Endodermal cell (in vitro differentiated cells): Measurements from ENCODE around the gene TUBGCP2. TPM values are rescaled to one million over a fixed set of nuclear protein-coding genes. Genes with fewer than 3 reads are reported as not detected.

Experiments
- DNase-seq: peaks from one replicate; pipeline ENCODE4 v3.0.0-alpha.2; 2017
- H3K27ac ChIP-seq: 2 replicates; pipeline ENCODE4 v1.5.1; 2013; ENCODE audit warnings: mild to moderate bottlenecking, low read depth, low read length, moderate library complexity
- H3K27me3 ChIP-seq: 2 replicates; pipeline ENCODE4 v1.6.1; 2013; ENCODE audit warnings: mild to moderate bottlenecking, low read length, moderate library complexity; ENCODE audit not compliant: insufficient read depth, control insufficient read depth, poor library complexity, severe bottlenecking
- H3K36me3 ChIP-seq: 2 replicates; pipeline ENCODE4 v1.7.0; 2013; ENCODE audit warnings: mild to moderate bottlenecking, low read length, moderate library complexity; ENCODE audit not compliant: control insufficient read depth, insufficient read depth
- H3K4me1 ChIP-seq: one replicate; pipeline ENCODE4 v1.7.0; 2013; ENCODE audit warnings: low read length; ENCODE audit not compliant: control insufficient read depth, insufficient read depth
- H3K4me3 ChIP-seq: 2 replicates; pipeline ENCODE4 v1.5.1; 2013; ENCODE audit warnings: mild to moderate bottlenecking, low read length, moderate library complexity
- H3K9ac ChIP-seq: 2 replicates; pipeline ENCODE4 v1.6.1; 2013; ENCODE audit warnings: mild to moderate bottlenecking, low read length, moderate library complexity; ENCODE audit not compliant: poor library complexity, severe bottlenecking; ENCODE audit errors: extremely low read depth
- H3K9me3 ChIP-seq: 2 replicates; pipeline ENCODE4 v1.6.1; 2013; ENCODE audit warnings: mild to moderate bottlenecking, low read length, moderate library complexity; ENCODE audit not compliant: control insufficient read depth
- H3K27ac Mint-ChIP-seq: 2 replicates; pipeline ENCODE4 v1.8.0; 2020; ENCODE audit warnings: mixed read lengths
- H3K27me3 Mint-ChIP-seq: 2 replicates; pipeline ENCODE4 v1.8.0; 2021; ENCODE audit warnings: mild to moderate bottlenecking, mixed read lengths; ENCODE audit not compliant: insufficient read depth
- H3K36me3 Mint-ChIP-seq: 2 replicates; pipeline ENCODE4 v1.8.0; 2020; ENCODE audit warnings: low read depth, mixed read lengths
- H3K4me1 Mint-ChIP-seq: 2 replicates; pipeline ENCODE4 v1.8.0; 2020; ENCODE audit warnings: mixed read lengths
- H3K4me3 Mint-ChIP-seq: 2 replicates; pipeline ENCODE4 v1.8.0; 2020; ENCODE audit warnings: mild to moderate bottlenecking, moderate library complexity, mixed read lengths
- H3K9me3 Mint-ChIP-seq: 2 replicates; pipeline ENCODE4 v1.8.0; 2020; ENCODE audit warnings: mild to moderate bottlenecking, mixed read lengths
- CTCF ChIP-seq: fragments of 200-600 bp; sonication (generic); conservative IDR thresholded peaks from 2 replicates; pipeline ENCODE4 v1.5.0; 2021; ENCODE audit warnings: antibody characterized with exemption, mild to moderate bottlenecking
- WGBS, 2 experiments: methylation state at CpG; one replicate each; pipeline versions ENCODE4 v1.1.5 to v1.1.7; 2013; ENCODE audit warnings: missing lambda C conversion rate in 2 of 2, mixed read lengths in 1 of 2; ENCODE audit not compliant: insufficient coverage in 1 of 2, insufficient read length in 1 of 2; 5-methylcytosine and 5-hydroxymethylcytosine counted together
- total RNA-seq, 2 donors: library from RNA; stranded (reverse); fragmentation: NEBNext Ultra II Directional in 1 of 2; extraction: Animal tissue kit (Norgen Biotek cat#: 25700) in 1 of 2; gene quantifications; 2 replicates in 1 of 2; 3 replicates in 1 of 2; pipeline ENCODE4 v1.2.1, GENCODE V29; 2021

Gene TUBGCP2
- total RNA-seq, 2 donors from 2014 or later = 52.8 to 63.0 TPM

GRCh38 chr10:133356549-133357284, 48.0 kb upstream of the TUBGCP2 start:
- Mint-ChIP-seq H3K36me3 (peaks cover 7% of the 10 kb centered on the region), H3K27ac (no peak overlapping the region), H3K4me3 (peak overlapping the region; percentile 73), H3K4me1 (peaks cover 8% of the 10 kb centered on the region), H3K9me3 (no peaks in the 10 kb centered on the region), H3K27me3 (peaks cover 4% of the 10 kb centered on the region)
- H3K4me1 ChIP-seq = peaks cover 13% of the 10 kb centered on the region
- peak overlapping the region; percentile 73 for H3K9ac ChIP-seq
- H3K9me3 ChIP-seq = no peaks in the 10 kb centered on the region
- H3K27ac ChIP-seq = no peak overlapping the region
- H3K4me3 ChIP-seq = peak overlapping the region; percentile 83
- no peak for DNase-seq
- 37 to 44% methylated on average over 13 to 27 of the region's 27 CpGs for whole genome bisulfite sequencing, 2 experiments
- TF ChIP-seq CTCF = no peak
- H3K27me3 ChIP-seq = no peaks in the 10 kb centered on the region
- H3K36me3 ChIP-seq = peaks cover 14% of the 10 kb centered on the region

DNA sequence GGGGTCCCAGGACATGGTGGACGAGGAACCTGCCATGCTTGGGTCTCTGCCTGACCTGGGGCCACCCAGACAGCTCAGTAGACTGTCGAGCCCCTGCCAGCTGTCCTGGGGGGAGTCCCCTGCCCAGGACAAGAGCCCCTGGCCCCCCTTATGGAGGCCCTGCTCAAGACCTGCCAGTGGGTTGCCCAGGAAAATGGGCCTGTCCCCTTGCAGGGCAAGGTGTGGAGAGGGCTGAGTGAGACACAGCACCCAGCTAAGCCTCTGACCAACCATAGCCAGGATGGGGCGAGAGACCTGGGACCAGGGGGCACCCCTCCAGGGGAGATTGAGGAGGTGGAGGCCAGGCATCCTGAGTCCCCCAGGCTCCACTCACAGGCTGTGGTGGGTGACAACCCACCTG, 47.3 kb upstream of the TUBGCP2 start:
- H3K4me1 ChIP-seq = peaks cover 13% of the 10 kb centered on the region
- Mint-ChIP-seq H3K36me3 (peaks cover 3% of the 10 kb centered on the region), H3K4me1 (peaks cover 8% of the 10 kb centered on the region), H3K9me3 (no peaks in the 10 kb centered on the region), H3K4me3 (peak overlapping the region; percentile 73), H3K27ac (no peak overlapping the region), H3K27me3 (peaks cover 4% of the 10 kb centered on the region)
- no peak overlapping the region for H3K27ac ChIP-seq
- H3K4me3 ChIP-seq = peak overlapping the region; percentile 83
- H3K9me3 ChIP-seq = no peaks in the 10 kb centered on the region
- H3K27me3 ChIP-seq = no peaks in the 10 kb centered on the region
- no peak for TF ChIP-seq CTCF
- WGBS, 2 experiments = 80 to 93% methylated on average over 1 to 3 of the region's 3 CpGs
- DNase-seq = no peak
- no peak overlapping the region for H3K9ac ChIP-seq
- H3K36me3 ChIP-seq = peaks cover 14% of the 10 kb centered on the region

DNA sequence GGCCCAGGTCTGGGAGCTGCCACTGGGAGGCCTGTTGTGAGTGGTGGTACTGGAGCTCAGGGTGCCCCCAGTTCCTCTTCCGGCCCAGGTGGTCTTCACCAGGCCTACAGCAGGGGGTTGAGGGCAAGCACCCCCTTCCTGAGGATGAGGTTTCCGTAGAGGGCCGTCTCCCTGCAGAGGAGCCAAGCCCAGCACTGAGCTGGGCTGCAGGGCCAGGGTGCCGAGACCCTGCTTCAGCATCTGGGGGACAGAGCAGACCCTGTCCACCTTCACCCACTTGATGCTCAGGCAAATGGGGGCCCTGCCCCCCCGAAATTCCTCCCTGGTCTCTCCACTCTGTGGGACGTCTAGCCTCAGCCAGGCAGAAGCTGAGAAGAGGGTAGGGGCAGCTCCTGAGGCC, 46.6 kb upstream of the TUBGCP2 start:
- Mint-ChIP-seq H3K9me3 (no peaks in the 10 kb centered on the region), H3K27me3 (peaks cover 3% of the 10 kb centered on the region), H3K4me3 (no peak overlapping the region), H3K27ac (no peak overlapping the region), H3K4me1 (peaks cover 7% of the 10 kb centered on the region), H3K36me3 (peaks cover 3% of the 10 kb centered on the region)
- DNase-seq = no peak
- TF ChIP-seq CTCF = no peak
- peaks cover 14% of the 10 kb centered on the region for H3K36me3 ChIP-seq
- H3K27me3 ChIP-seq = no peaks in the 10 kb centered on the region
- H3K27ac ChIP-seq = no peak overlapping the region
- H3K4me3 ChIP-seq = no peak overlapping the region
- H3K4me1 ChIP-seq = peaks cover 12% of the 10 kb centered on the region
- 87 to 100% methylated on average over 4 to 6 of the region's 6 CpGs for WGBS, 2 experiments
- no peak overlapping the region for H3K9ac ChIP-seq
- no peaks in the 10 kb centered on the region for H3K9me3 ChIP-seq
